ENCODE results near the gene ADAMTS14.
"Not testable (repeated sequence)": the region's sequence is repeated elsewhere in the genome, so short reads cannot be mapped to it uniquely, and the experiment has no call there.

Gene ADAMTS14

GRCh38 chr10:70629338-70629737 is 43.0 kb upstream of the ADAMTS14 start:
- Histone ChIP-seq H3K79me2 (no peaks in the 10 kb centered on the region), H3K4me3 (ENCODE audit: low read depth, low read length) (no peak overlapping the region), H3K4me1 (no peaks in the 10 kb centered on the region), H3K27me3 (ENCODE audit: control insufficient read depth, insufficient read depth, low read length) (no peaks in the 10 kb centered on the region), H3K9ac (no peak overlapping the region), H3K27ac (no peak overlapping the region), H3K4me2 (ENCODE audit: low read length) (no peak overlapping the region), H3K36me3 (ENCODE audit: control insufficient read depth, insufficient read depth, low read length) (no peaks in the 10 kb centered on the region), H2AFZ (no peak overlapping the region), H3K9me3 (ENCODE audit: control insufficient read depth, low read length) (peaks cover 3% of the 10 kb centered on the region)
- TF ChIP-seq, protein P1, sequence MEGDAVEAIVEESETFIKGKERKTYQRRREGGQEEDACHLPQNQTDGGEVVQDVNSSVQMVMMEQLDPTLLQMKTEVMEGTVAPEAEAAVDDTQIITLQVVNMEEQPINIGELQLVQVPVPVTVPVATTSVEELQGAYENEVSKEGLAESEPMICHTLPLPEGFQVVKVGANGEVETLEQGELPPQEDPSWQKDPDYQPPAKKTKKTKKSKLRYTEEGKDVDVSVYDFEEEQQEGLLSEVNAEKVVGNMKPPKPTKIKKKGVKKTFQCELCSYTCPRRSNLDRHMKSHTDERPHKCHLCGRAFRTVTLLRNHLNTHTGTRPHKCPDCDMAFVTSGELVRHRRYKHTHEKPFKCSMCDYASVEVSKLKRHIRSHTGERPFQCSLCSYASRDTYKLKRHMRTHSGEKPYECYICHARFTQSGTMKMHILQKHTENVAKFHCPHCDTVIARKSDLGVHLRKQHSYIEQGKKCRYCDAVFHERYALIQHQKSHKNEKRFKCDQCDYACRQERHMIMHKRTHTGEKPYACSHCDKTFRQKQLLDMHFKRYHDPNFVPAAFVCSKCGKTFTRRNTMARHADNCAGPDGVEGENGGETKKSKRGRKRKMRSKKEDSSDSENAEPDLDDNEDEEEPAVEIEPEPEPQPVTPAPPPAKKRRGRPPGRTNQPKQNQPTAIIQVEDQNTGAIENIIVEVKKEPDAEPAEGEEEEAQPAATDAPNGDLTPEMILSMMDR (IDR thresholded peaks at IDR 0.05) = no peak

DNA sequence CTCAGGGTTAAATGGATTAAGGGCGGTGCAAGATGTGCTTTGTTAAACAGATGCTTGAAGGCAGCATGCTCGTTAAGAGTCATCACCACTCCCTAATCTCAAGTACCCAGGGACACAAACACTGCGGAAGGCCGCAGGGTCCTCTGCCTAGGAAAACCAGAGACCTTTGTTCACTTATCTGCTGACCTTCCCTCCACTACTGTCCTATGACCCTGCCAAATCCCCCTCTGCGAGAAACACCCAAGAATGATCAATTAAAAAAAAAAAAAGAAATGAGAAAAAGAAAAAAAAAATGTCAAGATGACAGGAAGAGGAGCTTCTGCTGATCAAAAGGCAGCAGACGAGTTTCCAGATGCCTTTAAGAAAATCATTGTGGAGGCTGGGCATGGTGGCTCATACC is 40.6 kb upstream of the ADAMTS14 start:
- H3K27me3 ChIP-seq (ENCODE audit: control insufficient read depth, insufficient read depth, low read length); H3K4me1 ChIP-seq; H3K27ac ChIP-seq; H3K79me2 ChIP-seq; H2AFZ ChIP-seq; H3K36me3 ChIP-seq (ENCODE audit: control insufficient read depth, insufficient read depth, low read length); H3K4me3 ChIP-seq (ENCODE audit: low read depth, low read length); H3K9me3 ChIP-seq (ENCODE audit: control insufficient read depth, low read length); H3K9ac ChIP-seq; H3K4me2 ChIP-seq (ENCODE audit: low read length): not testable (repeated sequence)

- TF ChIP-seq, protein P1 (IDR thresholded peaks at IDR 0.05) = no peak
- Histone ChIP-seq H3K79me2 (no peaks in the 10 kb centered on the region), H3K36me3 (ENCODE audit: control insufficient read depth, insufficient read depth, low read length) (no peaks in the 10 kb centered on the region), H3K4me2 (ENCODE audit: low read length) (no peak overlapping the region), H3K27me3 (ENCODE audit: control insufficient read depth, insufficient read depth, low read length) (no peaks in the 10 kb centered on the region), H3K27ac (no peak overlapping the region), H3K4me1 (no peaks in the 10 kb centered on the region), H3K9me3 (ENCODE audit: control insufficient read depth, low read length) (no peaks in the 10 kb centered on the region), H3K9ac (no peak overlapping the region), H2AFZ (no peak overlapping the region), H3K4me3 (ENCODE audit: low read depth, low read length) (no peak overlapping the region)
These were observed 38.3 kb upstream of the ADAMTS14 start for GRCh38 chr10:70634011-70634410.

DNA sequence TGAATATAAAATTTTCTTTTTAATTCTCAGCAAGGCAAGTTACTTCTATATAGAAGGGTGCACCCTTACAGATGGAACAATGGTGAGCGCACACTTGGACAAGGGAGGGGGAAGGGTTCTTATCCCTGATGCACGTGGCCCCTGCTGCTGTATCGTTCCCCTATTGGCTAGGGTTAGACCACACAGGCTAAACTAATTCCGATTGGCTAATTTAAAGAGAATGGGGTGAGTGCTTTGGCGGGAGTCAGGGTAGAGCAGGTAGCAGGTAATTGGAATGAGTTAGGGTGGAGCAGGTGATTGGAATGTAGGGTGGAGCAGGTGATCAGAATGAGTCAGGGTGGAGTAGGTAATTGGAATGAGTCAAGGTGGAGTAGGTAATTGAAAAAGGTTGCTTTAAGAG is 37.8 kb upstream of the ADAMTS14 start:
- not testable (repeated sequence) for H3K79me2 ChIP-seq; H3K27me3 ChIP-seq (ENCODE audit: control insufficient read depth, insufficient read depth, low read length); H3K27ac ChIP-seq; H2AFZ ChIP-seq; H3K4me3 ChIP-seq (ENCODE audit: low read depth, low read length); H3K9ac ChIP-seq; H3K4me2 ChIP-seq (ENCODE audit: low read length); H3K36me3 ChIP-seq (ENCODE audit: control insufficient read depth, insufficient read depth, low read length); H3K9me3 ChIP-seq (ENCODE audit: control insufficient read depth, low read length); H3K4me1 ChIP-seq

DNA sequence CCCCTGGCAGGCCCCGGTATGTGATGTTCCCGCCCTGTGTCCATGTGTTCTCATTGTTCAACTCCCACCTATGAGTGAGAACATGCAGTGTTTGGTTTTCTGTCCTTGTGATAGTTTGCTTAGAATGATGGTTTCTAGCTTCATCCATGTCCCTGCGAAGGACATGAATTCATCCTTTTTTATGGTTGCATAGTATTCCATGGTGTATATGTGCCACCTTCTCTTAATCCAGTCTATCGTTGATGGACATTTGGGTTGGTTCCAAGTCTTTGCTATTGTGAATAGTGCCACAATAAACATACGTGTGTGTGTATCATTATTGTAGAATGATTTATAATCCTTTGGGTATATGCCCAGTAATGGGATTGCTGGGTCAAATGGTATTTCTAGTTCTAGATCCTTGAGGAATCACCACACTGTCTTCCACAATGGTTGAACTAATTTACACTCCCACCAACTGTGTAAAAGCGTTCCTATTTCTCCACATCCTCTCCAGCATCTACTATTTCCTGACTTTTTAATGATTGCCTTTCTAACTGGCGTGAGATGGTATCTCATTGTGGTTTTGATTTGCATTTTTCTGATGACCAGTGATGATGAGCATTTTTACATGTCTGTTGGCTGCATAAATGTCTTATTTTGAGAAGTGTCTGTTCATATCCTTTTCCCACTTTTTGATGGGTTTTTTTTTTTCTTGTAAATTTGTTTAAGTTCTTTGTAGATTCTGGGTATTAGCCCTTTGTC is 32.5 kb upstream of the ADAMTS14 start:
- not testable (repeated sequence) for H2AFZ ChIP-seq; H3K9ac ChIP-seq; H3K27ac ChIP-seq; H3K27me3 ChIP-seq (ENCODE audit: control insufficient read depth, insufficient read depth, low read length); H3K4me1 ChIP-seq; H3K36me3 ChIP-seq (ENCODE audit: control insufficient read depth, insufficient read depth, low read length); H3K79me2 ChIP-seq; H3K4me3 ChIP-seq (ENCODE audit: low read depth, low read length); H3K9me3 ChIP-seq (ENCODE audit: control insufficient read depth, low read length); H3K4me2 ChIP-seq (ENCODE audit: low read length)

GRCh38 chr10:70643272-70643671 is 29.0 kb upstream of the ADAMTS14 start:
- H3K27me3 ChIP-seq (ENCODE audit: control insufficient read depth, insufficient read depth, low read length); H3K4me1 ChIP-seq; H2AFZ ChIP-seq; H3K4me3 ChIP-seq (ENCODE audit: low read depth, low read length); H3K36me3 ChIP-seq (ENCODE audit: control insufficient read depth, insufficient read depth, low read length); H3K4me2 ChIP-seq (ENCODE audit: low read length); H3K27ac ChIP-seq; H3K9ac ChIP-seq; H3K79me2 ChIP-seq; H3K9me3 ChIP-seq (ENCODE audit: control insufficient read depth, low read length): not testable (repeated sequence)

DNA sequence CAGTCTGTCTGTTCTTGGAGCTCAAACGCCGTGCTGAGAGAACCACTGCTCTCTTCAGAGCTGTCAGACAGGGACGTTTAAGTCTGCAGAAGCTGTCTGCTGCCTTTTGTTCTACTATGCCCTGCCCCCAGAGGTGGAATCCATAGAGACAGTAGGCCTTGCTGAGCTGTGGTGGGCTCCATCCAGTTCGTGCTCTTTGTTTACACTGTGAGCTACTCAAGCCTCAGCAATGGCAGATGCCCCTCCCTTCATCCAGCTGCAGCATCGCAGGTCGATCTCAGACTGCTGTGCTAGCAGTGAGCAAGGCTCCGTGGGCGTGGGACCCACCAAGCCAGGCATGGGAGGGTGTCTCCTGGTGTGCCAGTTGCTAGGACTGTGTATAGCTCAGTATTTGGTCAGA is 27.3 kb upstream of the ADAMTS14 start:
- not testable (repeated sequence) for H3K4me2 ChIP-seq (ENCODE audit: low read length); H3K9me3 ChIP-seq (ENCODE audit: control insufficient read depth, low read length); H3K4me3 ChIP-seq (ENCODE audit: low read depth, low read length); H3K4me1 ChIP-seq; H2AFZ ChIP-seq; H3K27me3 ChIP-seq (ENCODE audit: control insufficient read depth, insufficient read depth, low read length); H3K36me3 ChIP-seq (ENCODE audit: control insufficient read depth, insufficient read depth, low read length); H3K27ac ChIP-seq; H3K79me2 ChIP-seq; H3K9ac ChIP-seq

Data from parathyroid adenoma (tissue), 2 donors.